T-helper 1 cell (primary cell): ENCODE data around the gene RAB21.
"Not testable (repeated sequence)": the region's sequence is repeated elsewhere in the genome, so short reads cannot be mapped to it uniquely, and the experiment has no call there.

Experiments used
- DNase-seq, 5 donors: peaks; one replicate each; pipeline ENCODE4 v3.0.0-alpha.2; 2012 to 2020

Gene RAB21

DNA sequence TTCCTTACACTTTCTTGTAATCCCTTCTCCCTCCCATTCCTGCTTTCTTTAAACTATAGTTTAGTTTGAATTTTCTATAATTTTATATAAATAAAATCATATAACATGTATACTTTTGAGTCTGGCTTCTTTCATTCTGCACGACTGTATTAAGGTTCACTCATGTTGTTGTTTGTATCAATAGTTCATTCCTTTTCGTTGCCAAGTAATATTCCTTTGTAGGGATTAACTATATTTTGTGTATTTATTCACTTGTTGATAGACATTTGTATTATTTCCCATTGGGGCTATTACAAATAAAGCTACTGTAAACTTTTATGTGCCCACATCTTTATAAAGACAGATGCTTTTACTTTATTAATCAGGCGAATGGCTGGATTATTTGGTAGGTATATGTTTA is 45.5 kb downstream of the RAB21 start:
- no peak for DNase-seq

GRCh38 chr12:71804505-71804904 is 49.8 kb downstream of the RAB21 start:
- no peak for DNase-seq

- DNase-seq, result no peak
Observed at GRCh38 chr12:71810921-71811320, 56.3 kb downstream of the RAB21 start.

DNA sequence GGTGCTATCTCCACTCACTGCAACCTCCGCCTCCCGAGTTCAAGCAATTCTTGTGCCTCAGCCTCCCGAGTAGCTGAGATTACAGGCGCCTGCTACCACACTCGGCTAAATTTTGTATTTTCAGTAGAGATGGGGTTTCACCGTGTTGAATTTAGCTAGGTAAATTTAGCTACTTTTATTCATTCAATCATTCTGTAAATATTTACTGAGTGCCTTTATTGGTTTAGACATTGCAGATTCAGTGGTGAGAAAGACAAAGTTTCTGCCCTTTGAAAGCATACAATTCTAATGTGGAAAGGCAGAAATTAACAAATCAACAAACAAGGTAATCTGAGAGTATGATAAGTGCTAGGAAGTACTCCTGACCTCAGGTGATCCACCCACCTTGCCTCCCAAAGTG is 60.6 kb downstream of the RAB21 start:
- DNase-seq, result not testable (repeated sequence)

DNA sequence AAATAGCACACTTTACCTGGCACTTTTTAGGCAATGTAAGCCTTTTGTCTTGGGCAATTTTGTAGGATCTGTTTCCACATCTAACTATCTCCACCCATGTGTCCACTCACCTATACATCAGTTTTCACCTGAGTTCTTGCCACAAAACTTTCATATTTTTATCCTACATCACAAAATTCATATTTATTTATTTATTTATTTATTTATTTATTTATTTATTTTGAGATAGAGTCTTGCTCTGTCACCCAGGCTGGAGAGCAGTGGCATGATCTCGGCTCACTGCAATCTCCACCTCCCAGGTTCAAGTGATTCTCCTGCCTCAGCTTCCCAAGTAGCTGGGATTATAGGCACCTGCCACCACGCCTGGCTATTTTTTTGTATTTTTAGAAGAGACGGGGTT is 67.4 kb downstream of the RAB21 start:
- not testable (repeated sequence) for DNase-seq

DNA sequence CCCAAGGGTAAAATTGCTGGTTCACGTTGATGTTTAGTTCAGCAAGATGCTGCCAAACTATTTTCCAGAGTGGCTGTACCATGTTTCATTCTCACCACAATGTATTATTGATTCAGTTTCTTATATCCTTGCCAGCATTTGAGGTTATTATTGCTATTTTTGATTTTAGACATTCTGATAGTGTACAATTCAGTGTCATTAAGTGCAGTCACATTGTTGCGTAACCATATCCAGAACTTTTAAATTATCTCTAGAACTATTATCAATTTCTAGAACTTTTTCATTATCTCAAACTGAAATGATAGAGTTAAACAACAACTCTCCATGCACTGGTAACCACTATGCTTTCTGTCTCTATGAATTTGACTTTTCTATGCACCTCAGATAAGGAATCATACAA is 74.2 kb downstream of the RAB21 start:
- no peak for DNase-seq

DNA sequence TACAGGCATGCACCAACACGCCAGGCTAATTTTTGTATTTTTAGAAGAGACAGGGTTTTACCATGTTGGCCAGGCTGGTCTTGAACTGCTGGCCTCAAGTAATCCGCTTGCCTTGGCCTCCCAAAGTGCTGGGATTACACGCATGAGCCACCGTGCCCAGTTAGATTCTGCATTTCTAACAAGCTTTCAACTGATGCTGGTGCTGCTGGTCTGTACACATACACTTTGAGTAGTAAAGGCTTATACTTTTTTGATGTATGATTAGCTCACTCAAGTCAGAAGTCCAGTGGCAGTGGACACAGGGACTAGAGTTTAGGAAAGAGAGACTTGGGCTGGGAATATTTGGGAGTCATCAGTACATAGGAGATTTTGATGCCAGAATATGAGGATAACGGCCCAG is 82.7 kb downstream of the RAB21 start:
- no peak for DNase-seq

- DNase-seq, result no peak
Observed at GRCh38 chr12:71838231-71838630, 83.6 kb downstream of the RAB21 start.

GRCh38 chr12:71838676-71839075 is 84.0 kb downstream of the RAB21 start:
- no peak for DNase-seq

- peak in 2 of 5 donors; percentile 17 to 52 for DNase-seq
Observed at GRCh38 chr12:71840231-71840847, 85.7 kb downstream of the RAB21 start.

DNA sequence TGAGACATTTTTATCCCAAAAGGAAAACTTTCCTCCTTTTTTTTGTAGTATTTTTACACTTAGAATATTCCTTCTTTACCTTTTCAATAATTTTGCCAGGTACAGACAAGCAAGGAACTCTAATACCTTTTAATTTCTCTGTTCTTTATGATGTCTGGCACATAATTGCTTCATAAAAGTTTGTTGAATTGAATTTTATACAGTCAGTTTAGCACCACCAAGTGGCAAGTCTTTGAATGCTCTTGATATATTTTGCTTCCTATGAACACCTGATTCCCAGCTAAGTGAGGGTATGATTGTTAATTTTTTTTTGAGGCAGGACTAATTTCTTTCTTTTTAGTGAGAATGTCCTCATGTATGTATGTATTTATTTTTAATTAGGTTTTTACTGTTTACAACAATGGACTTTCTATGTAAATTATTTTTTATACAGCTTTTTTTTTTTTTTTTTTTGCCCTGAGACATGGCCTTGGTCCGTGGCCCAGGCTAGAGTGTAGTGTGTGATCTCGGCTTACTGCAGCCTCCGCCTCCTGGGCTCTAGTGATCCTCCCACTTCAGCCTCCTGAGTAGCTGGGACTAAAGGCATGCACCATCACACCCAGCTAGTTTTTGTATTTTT is 91.8 kb downstream of the RAB21 start:
- peak in 1 of 5 donors; percentile 35 for DNase-seq

GRCh38 chr12:71848212-71848611 is 93.5 kb downstream of the RAB21 start:
- no peak for DNase-seq

DNA sequence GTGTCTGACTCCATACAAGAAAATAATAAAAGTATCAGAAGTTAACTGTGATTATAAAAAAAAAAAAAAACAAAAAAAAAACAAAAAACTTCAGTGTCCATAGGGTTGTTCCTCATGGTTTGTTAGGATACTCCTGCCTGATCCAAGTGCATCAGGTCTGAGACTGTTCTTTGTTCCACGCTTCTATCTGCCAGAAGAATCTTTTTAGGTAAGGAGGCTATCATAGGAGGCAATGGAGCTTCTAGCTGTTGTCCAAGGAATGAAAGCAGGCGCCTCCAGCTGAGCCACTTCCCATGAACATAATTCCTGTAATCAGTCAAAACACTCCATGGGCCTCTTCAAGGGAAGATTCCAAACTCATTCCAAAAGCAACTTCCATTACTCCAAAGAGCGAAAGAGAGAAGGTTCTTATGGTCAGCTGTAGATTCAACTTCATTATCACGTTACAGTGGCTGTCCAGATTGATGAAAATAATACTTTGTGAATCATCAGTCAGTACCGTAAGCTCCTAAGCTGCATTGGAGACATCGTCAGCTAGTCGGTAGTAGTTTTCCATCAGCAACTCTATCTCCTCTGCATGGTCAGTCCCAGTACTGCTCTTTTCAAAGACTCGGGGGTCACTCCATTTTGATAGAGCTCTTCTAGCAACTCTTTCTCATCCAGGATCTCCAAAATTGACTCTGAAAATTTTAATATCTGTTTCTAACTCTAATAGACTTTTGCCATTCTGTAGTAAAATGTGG is 94.6 kb downstream of the RAB21 start:
- DNase-seq, result no peak
